ENCODE results near the gene LILRB5.

LILRB5 gene

DNA sequence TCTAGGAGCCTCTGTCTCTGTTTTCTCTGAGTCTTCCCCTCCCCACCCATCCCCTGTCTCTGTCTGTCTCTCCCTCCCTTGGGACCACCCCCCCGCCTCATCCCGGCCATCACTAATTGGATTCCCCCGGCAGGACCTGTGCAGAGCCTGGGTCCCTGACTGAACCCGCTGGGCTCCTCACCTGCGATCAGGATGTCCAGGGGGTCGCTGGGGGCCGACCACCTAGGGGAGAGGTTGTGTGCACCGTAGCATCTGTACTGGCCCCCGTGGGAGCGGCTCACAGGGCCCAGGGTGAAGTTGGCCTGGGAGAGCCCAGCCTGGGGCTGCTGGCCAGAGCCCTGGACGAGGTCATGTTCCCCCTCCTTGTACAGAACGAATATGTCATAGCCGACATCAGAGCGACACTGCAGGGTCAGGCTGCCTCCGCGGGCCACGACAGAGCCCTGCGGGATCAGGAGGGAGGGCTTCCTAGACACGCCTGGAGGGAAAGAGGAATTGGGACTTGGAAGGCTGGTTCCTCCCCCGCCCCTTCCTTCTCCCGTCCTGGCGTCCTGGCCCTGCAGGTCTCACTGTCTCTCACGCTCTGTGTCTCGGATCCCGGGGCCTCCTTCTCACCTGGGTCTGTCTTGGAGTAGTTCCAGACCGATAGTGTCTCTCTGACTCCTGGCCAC is 1.8 kb downstream of the LILRB5 start:
- Histone ChIP-seq H3K4me1 (ENCODE audit: insufficient read depth, poor library complexity, severe bottlenecking) (no peaks in the 10 kb centered on the region), H3K36me3 (ENCODE audit: low read depth) (no peaks in the 10 kb centered on the region), H3K4me3 (ENCODE audit: severe bottlenecking) (no peak overlapping the region), H3K27me3 (ENCODE audit: insufficient read depth, poor library complexity, severe bottlenecking) (peaks cover 29% of the 10 kb centered on the region), H3K27ac (ENCODE audit: poor library complexity, severe bottlenecking) (no peak overlapping the region), H3K9me3 (ENCODE audit: severe bottlenecking) (no peaks in the 10 kb centered on the region)
- no peak for DNase-seq (ENCODE audit: low spot score)
- no peak for ATAC-seq (ENCODE audit: low read depth)
- TF ChIP-seq, protein P1, sequence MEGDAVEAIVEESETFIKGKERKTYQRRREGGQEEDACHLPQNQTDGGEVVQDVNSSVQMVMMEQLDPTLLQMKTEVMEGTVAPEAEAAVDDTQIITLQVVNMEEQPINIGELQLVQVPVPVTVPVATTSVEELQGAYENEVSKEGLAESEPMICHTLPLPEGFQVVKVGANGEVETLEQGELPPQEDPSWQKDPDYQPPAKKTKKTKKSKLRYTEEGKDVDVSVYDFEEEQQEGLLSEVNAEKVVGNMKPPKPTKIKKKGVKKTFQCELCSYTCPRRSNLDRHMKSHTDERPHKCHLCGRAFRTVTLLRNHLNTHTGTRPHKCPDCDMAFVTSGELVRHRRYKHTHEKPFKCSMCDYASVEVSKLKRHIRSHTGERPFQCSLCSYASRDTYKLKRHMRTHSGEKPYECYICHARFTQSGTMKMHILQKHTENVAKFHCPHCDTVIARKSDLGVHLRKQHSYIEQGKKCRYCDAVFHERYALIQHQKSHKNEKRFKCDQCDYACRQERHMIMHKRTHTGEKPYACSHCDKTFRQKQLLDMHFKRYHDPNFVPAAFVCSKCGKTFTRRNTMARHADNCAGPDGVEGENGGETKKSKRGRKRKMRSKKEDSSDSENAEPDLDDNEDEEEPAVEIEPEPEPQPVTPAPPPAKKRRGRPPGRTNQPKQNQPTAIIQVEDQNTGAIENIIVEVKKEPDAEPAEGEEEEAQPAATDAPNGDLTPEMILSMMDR (IDR thresholded peaks at IDR 0.05; ENCODE audit: poor library complexity, severe bottlenecking) = no peak

DNA sequence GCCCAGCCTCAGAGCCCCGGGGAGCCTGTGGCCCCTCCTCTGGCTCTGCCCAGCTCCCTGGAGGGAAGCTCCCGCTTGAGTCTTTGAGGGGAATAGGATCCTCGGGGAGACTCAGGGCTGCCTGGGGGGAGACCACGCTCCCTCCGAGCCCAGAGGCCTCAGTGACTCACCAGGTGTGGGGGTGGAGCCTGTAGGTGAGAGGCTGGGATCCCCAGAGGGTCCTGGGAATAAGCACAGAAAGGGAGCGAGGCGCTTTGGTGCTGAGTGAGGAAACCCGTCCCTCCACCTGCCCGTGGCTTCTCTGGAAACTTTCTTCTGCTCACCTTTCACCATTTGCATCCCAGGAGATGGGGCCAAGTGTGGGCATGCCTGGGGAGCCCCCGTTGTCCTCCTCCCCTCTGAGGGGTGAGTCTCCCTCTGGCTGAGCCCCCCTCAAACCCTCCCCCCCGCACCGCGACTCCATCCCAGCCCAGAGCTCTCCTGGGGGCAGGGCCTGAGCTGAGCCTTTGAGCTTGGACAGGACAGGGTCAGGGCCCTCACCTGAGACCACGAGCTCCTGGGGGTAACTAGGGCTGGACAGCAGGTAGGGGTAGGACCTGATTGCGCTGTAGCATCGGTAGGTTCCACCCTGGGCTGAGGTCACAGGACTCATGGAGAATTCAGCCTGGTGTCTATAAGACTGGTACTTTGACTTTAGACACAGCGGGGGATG is 2.7 kb downstream of the LILRB5 start:
- peaks cover 29% of the 10 kb centered on the region for H3K27me3 ChIP-seq (ENCODE audit: insufficient read depth, poor library complexity, severe bottlenecking)
- DNase-seq (ENCODE audit: low spot score) (no peak), ATAC-seq (ENCODE audit: low read depth) (peak; percentile 29; the same call in 2 of the 3 replicates)
- H3K36me3 ChIP-seq (ENCODE audit: low read depth) = no peaks in the 10 kb centered on the region
- no peak overlapping the region for H3K27ac ChIP-seq (ENCODE audit: poor library complexity, severe bottlenecking)
- H3K4me1 ChIP-seq (ENCODE audit: insufficient read depth, poor library complexity, severe bottlenecking) = no peaks in the 10 kb centered on the region
- H3K9me3 ChIP-seq (ENCODE audit: severe bottlenecking) = no peaks in the 10 kb centered on the region
- TF ChIP-seq, protein P1 (IDR thresholded peaks at IDR 0.05; ENCODE audit: poor library complexity, severe bottlenecking) = no peak
- no peak overlapping the region for H3K4me3 ChIP-seq (ENCODE audit: severe bottlenecking)

DNA sequence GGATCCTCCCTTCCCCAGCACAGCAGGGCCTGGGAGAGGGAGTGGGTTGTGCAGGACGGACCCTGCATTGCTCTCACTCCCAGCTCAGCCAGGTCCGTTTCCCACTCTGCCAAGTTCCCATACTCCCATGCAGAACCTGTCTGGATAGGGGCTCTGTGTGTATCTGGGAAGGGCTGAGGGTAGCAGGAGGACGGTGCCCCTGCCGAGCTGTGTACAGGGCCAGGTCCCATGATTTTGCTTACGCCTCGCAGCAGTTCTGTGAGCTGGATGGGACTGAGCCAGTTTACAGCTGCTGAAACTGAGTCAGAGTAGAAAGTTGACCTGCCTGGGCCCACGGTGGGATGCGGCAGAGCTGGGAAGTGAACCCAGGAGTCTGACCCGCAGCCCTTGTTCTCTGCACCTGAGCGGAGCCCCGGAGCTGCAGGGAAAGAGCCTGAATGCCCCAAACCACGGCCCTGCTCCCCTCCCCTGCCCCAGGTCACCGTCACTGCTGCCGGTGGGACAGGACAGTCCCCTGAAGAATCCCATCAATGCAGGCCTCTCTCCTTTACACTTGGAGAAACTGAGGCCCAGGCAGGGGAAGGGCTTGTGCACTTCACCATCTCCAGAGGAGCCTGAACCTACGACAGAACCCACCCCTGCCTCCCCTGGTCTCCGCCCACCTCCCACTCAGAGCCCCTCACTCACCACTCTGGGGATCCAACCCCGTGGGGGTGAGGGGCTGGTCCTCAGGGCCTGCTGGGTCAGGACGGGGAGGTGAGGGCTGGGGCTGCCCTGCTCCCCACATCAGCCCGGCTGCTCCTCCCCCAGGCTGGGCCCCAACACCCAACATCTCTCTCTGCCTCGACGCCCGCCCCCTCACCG is 3.5 kb downstream of the LILRB5 start:
- H3K27ac ChIP-seq (ENCODE audit: poor library complexity, severe bottlenecking) = no peak overlapping the region
- H3K27me3 ChIP-seq (ENCODE audit: insufficient read depth, poor library complexity, severe bottlenecking) = peaks cover 29% of the 10 kb centered on the region
- DNase-seq (ENCODE audit: low spot score) (no peak), ATAC-seq (ENCODE audit: low read depth) (no peak)
- no peaks in the 10 kb centered on the region for H3K36me3 ChIP-seq (ENCODE audit: low read depth)
- no peaks in the 10 kb centered on the region for H3K9me3 ChIP-seq (ENCODE audit: severe bottlenecking)
- no peaks in the 10 kb centered on the region for H3K4me1 ChIP-seq (ENCODE audit: insufficient read depth, poor library complexity, severe bottlenecking)
- TF ChIP-seq, protein P1 (IDR thresholded peaks at IDR 0.05; ENCODE audit: poor library complexity, severe bottlenecking) = no peak
- no peak overlapping the region for H3K4me3 ChIP-seq (ENCODE audit: severe bottlenecking)

DNA sequence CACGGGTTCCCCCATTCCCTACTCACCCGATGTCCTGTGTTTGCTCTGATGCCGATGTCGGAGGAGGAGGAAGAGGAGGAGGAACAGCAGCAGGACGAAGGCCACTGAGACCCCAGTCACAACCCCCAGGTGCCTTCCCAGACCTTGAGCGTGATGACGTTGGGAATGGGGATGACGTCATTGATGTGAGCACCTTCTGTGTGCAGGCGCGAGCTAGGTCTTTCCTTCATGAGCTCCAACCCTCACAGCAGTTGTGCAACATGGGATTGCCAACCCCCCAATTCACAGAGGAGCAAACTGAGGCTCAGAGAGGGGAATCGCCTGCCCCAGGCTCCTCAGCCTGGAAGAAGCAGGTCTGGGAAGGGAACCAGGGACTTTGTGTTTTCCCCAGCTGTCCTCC is 4.2 kb downstream of the LILRB5 start:
- no peak for DNase-seq (ENCODE audit: low spot score)
- H3K27me3 ChIP-seq (ENCODE audit: insufficient read depth, poor library complexity, severe bottlenecking) = peaks cover 29% of the 10 kb centered on the region
- no peaks in the 10 kb centered on the region for H3K4me1 ChIP-seq (ENCODE audit: insufficient read depth, poor library complexity, severe bottlenecking)
- no peak overlapping the region for H3K4me3 ChIP-seq (ENCODE audit: severe bottlenecking)
- no peaks in the 10 kb centered on the region for H3K36me3 ChIP-seq (ENCODE audit: low read depth)
- TF ChIP-seq, protein P1 (IDR thresholded peaks at IDR 0.05; ENCODE audit: poor library complexity, severe bottlenecking) = no peak
- no peak for ATAC-seq (ENCODE audit: low read depth)
- H3K9me3 ChIP-seq (ENCODE audit: severe bottlenecking) = no peaks in the 10 kb centered on the region
- no peak overlapping the region for H3K27ac ChIP-seq (ENCODE audit: poor library complexity, severe bottlenecking)

All from RWPE2 (cell line).